OCI-LY3 (cell line): ENCODE data around the gene MIB1.

Experiments used
- EZH2phosphoT487 ChIP-seq: fragments of 200-600 bp; shearing (Covaris generic); IDR thresholded peaks from 2 replicates; pipeline ENCODE4 v1.6.1; 2018; ENCODE audit warnings: antibody characterized with exemption, mixed run types, low read depth
- TF ChIP-seq, protein P1 (sequence below): fragments of 200-600, 300-600 bp; sonication (generic); IDR thresholded peaks from 2 replicates; pipeline ENCODE4 v1.5.1; 2014; ENCODE audit warnings: antibody characterized with exemption, low read length, low read depth

GRCh38 chr18:21897811-21898210 lies 157.2 kb downstream of the MIB1 start:
- TF ChIP-seq, protein P1, sequence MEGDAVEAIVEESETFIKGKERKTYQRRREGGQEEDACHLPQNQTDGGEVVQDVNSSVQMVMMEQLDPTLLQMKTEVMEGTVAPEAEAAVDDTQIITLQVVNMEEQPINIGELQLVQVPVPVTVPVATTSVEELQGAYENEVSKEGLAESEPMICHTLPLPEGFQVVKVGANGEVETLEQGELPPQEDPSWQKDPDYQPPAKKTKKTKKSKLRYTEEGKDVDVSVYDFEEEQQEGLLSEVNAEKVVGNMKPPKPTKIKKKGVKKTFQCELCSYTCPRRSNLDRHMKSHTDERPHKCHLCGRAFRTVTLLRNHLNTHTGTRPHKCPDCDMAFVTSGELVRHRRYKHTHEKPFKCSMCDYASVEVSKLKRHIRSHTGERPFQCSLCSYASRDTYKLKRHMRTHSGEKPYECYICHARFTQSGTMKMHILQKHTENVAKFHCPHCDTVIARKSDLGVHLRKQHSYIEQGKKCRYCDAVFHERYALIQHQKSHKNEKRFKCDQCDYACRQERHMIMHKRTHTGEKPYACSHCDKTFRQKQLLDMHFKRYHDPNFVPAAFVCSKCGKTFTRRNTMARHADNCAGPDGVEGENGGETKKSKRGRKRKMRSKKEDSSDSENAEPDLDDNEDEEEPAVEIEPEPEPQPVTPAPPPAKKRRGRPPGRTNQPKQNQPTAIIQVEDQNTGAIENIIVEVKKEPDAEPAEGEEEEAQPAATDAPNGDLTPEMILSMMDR = peak; percentile 79
- no peak for TF ChIP-seq EZH2phosphoT487
